Activated CD8-positive, alpha-beta T cell treated with anti-CD3 and anti-CD28 coated beads, Interleukin-2, amount 10 ng/mL, durations not matched to agents 7 days and 5 days (primary cell): ENCODE data around the gene RFC1. TPM values are rescaled to one million over a fixed set of nuclear protein-coding genes. Genes with fewer than 3 reads are reported as not detected.

Experiments
- ATAC-seq: fragments of 150-1000 bp; cut with Tn5 transposase; one replicate; pipeline ENCODE4 v1.10.0; 2021; ENCODE audit warnings: moderate library complexity
- CTCF ChIA-PET: fragments of 350-600 bp; sonication (Branson Sonifier 250); formaldehyde crosslinking; loops from one replicate; lab custom pipeline; 2021; ENCODE audit warnings: antibody characterized with exemption; lab: Charles Lee
- POLR2A ChIA-PET: fragments of 350-600 bp; sonication (Branson Sonifier 250); formaldehyde crosslinking; loops from one replicate; lab custom pipeline; 2021; ENCODE audit warnings: antibody characterized with exemption; lab: Charles Lee
- DNase-seq: peaks from one replicate; pipeline ENCODE4 v3.0.0-alpha.2; 2020
- H3K27ac Mint-ChIP-seq: one replicate; pipeline ENCODE4 v1.8.0; 2021; ENCODE audit warnings: mild to moderate bottlenecking, mixed read lengths
- H3K27me3 Mint-ChIP-seq: one replicate; pipeline ENCODE4 v1.8.0; 2021; ENCODE audit warnings: low read depth, mixed read lengths
- H3K36me3 Mint-ChIP-seq: one replicate; pipeline ENCODE4 v1.8.0; 2021; ENCODE audit warnings: low read depth, mixed read lengths
- H3K4me1 Mint-ChIP-seq: one replicate; pipeline ENCODE4 v1.8.0; 2021; ENCODE audit warnings: low read depth, mixed read lengths
- H3K4me3 Mint-ChIP-seq: one replicate; pipeline ENCODE4 v1.8.0; 2021; ENCODE audit warnings: mild to moderate bottlenecking, mixed read lengths
- H3K9me3 Mint-ChIP-seq: one replicate; pipeline ENCODE4 v1.8.0; 2022; ENCODE audit warnings: mixed read lengths; ENCODE audit not compliant: insufficient read depth
- microRNA-seq: library from miRNA; unstranded; fragments of <30 nt; microRNA quantifications from one replicate; pipeline ENCODE4 v1.2.0, GENCODE V29; 2022
- total RNA-seq, 2 experiments: library from RNA; stranded (reverse); gene quantifications; one replicate each; pipeline ENCODE4 v1.2.3, GENCODE V29; 2021

RFC1 gene
- total RNA-seq, 2 experiments from 2014 or later = 79.6 to 82.2 TPM

- DNase-seq (no peak), ATAC-seq (no peak)
- no peaks in the 10 kb centered on the region for H3K27me3 Mint-ChIP-seq
- ChIA-PET CTCF (no interaction called here), POLR2A (no interaction called here)
- H3K9me3 Mint-ChIP-seq = no peaks in the 10 kb centered on the region
- no peaks in the 10 kb centered on the region for H3K36me3 Mint-ChIP-seq
- H3K4me1 Mint-ChIP-seq = no peaks in the 10 kb centered on the region
- H3K27ac Mint-ChIP-seq = no peak overlapping the region
- H3K4me3 Mint-ChIP-seq = no peak overlapping the region
Measured at GRCh38 chr4:39263895-39264294, 102.3 kb downstream of the RFC1 start.

GRCh38 chr4:39259571-39260330 is 106.4 kb downstream of the RFC1 start:
- no peaks in the 10 kb centered on the region for H3K4me1 Mint-ChIP-seq
- no peak overlapping the region for H3K4me3 Mint-ChIP-seq
- H3K27me3 Mint-ChIP-seq = no peaks in the 10 kb centered on the region
- ChIA-PET CTCF (no interaction called here), POLR2A (no interaction called here)
- H3K36me3 Mint-ChIP-seq = no peaks in the 10 kb centered on the region
- no peak overlapping the region for H3K27ac Mint-ChIP-seq
- no peaks in the 10 kb centered on the region for H3K9me3 Mint-ChIP-seq
- no peak for ATAC-seq
- DNase-seq = no peak

GRCh38 chr4:39256436-39256835 is 109.7 kb downstream of the RFC1 start:
- DNase-seq (no peak), ATAC-seq (no peak)
- Mint-ChIP-seq H3K27ac (no peak overlapping the region), H3K36me3 (no peaks in the 10 kb centered on the region), H3K9me3 (no peaks in the 10 kb centered on the region), H3K4me3 (no peak overlapping the region), H3K4me1 (no peaks in the 10 kb centered on the region), H3K27me3 (no peaks in the 10 kb centered on the region)
- CTCF ChIA-PET = no interaction called here
- POLR2A ChIA-PET = interaction anchor here (0.7 to 1.4 kb wide), 2 partner anchors 14 to 435 kb away, joined by 3 read pairs; no protein-coding TSS in a partner anchor

GRCh38 chr4:39255871-39256270 is 110.3 kb downstream of the RFC1 start:
- H3K4me1 Mint-ChIP-seq = no peaks in the 10 kb centered on the region
- no peak for ATAC-seq
- H3K36me3 Mint-ChIP-seq = no peaks in the 10 kb centered on the region
- POLR2A ChIA-PET = interaction anchor here (0.6 kb wide), 1 partner anchor 185 kb away, joined by 4 read pairs; no protein-coding TSS in a partner anchor
- CTCF ChIA-PET = interaction anchor here (1.0 kb wide), 1 partner anchor 110 kb away, joined by 3 read pairs; the partner anchor contains the start of gene RFC1
- no peak for DNase-seq
- H3K27me3 Mint-ChIP-seq = no peaks in the 10 kb centered on the region
- H3K27ac Mint-ChIP-seq = no peak overlapping the region
- H3K9me3 Mint-ChIP-seq = no peaks in the 10 kb centered on the region
- no peak overlapping the region for H3K4me3 Mint-ChIP-seq

GRCh38 chr4:39255266-39255665 is 110.9 kb downstream of the RFC1 start:
- Mint-ChIP-seq H3K4me3 (no peak overlapping the region), H3K27ac (no peak overlapping the region), H3K36me3 (peaks cover under 1% of the 10 kb centered on the region), H3K4me1 (no peaks in the 10 kb centered on the region), H3K27me3 (no peaks in the 10 kb centered on the region), H3K9me3 (no peaks in the 10 kb centered on the region)
- POLR2A ChIA-PET = interaction anchor here (0.6 kb wide), 1 partner anchor 186 kb away, joined by 4 read pairs; no protein-coding TSS in a partner anchor
- DNase-seq = no peak
- no peak for ATAC-seq
- CTCF ChIA-PET = interaction anchor here (1.0 kb wide), 1 partner anchor 111 kb away, joined by 3 read pairs; the partner anchor contains the start of gene RFC1

- Mint-ChIP-seq H3K27ac (no peak overlapping the region), H3K9me3 (no peaks in the 10 kb centered on the region), H3K36me3 (no peaks in the 10 kb centered on the region), H3K4me3 (no peak overlapping the region), H3K4me1 (peaks cover 2% of the 10 kb centered on the region), H3K27me3 (no peaks in the 10 kb centered on the region)
- ChIA-PET CTCF (interaction anchor here (0.9 kb wide), 1 partner anchor 9 kb away, joined by 3 read pairs; no protein-coding TSS in a partner anchor), POLR2A (no interaction called here)
- ATAC-seq (no peak), DNase-seq (no peak)
Measured at GRCh38 chr4:39243462-39243861, 122.7 kb downstream of the RFC1 start.

Small RNAs within 50 kb of the gene (microRNA-seq; reads per million reads assigned to microRNA genes)
- gene MIR5591 = not detected

Other genes starting within 250 kb of the RFC1 start
- 1 to 10 TPM; 6.0 to 6.5 TPM for gene WDR19, start 183.8 kb downstream of the RFC1 start, total RNA-seq
- gene KLB, start 40.6 kb upstream of the RFC1 start, total RNA-seq = not detected
- 1,000 to 10,000 TPM; 1,107 to 1,219 TPM for gene RPL9, start 92.6 kb upstream of the RFC1 start, total RNA-seq
- 10 to 100 TPM; 15.3 to 16.1 TPM for gene LIAS, start 92.7 kb upstream of the RFC1 start, total RNA-seq
- gene UGDH, start 161.1 kb upstream of the RFC1 start, total RNA-seq = 10 to 100 TPM; 11.1 to 11.7 TPM